Choroid plexus epithelial cell (primary cell): ENCODE data around the gene COL6A1.

Experiments
- DNase-seq: peaks from one replicate; pipeline ENCODE4 v3.0.0-alpha.2; 2010; ENCODE audit warnings: low read depth
- H3K4me3 ChIP-seq: 2 replicates; pipeline ENCODE4 v1.5.1; 2011; ENCODE audit warnings: low read depth, mild to moderate bottlenecking, control low read depth, low read length, moderate library complexity
- CTCF ChIP-seq: conservative IDR thresholded peaks from 2 replicates; pipeline ENCODE4 v1.5.1; 2011; ENCODE audit warnings: low read depth, mild to moderate bottlenecking, control low read depth, inconsistent platforms, low read length, moderate library complexity

The COL6A1 gene

DNA sequence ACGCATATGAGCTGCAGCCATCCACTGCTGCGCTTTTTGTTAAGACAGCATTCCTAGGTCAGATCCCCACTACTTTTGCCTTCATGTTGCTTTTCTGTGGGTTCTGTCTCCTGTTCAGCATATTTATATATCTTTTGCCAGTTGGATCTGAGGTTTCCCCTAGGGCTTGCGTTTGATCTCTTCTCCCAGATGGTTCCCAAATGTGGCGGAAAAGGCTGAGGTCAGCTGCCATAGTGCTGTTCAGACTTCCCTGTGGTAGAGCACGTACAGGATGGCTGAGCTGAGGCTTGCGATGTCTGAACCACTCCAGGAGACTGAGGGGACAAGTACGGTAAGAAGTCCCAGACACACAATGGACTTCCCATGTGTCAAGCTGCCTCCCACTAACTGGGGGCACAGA lies 39.8 kb downstream of the COL6A1 start:
- DNase-seq: no peak
- H3K4me3 ChIP-seq: no peak overlapping the region
- TF ChIP-seq CTCF: no peak

DNA sequence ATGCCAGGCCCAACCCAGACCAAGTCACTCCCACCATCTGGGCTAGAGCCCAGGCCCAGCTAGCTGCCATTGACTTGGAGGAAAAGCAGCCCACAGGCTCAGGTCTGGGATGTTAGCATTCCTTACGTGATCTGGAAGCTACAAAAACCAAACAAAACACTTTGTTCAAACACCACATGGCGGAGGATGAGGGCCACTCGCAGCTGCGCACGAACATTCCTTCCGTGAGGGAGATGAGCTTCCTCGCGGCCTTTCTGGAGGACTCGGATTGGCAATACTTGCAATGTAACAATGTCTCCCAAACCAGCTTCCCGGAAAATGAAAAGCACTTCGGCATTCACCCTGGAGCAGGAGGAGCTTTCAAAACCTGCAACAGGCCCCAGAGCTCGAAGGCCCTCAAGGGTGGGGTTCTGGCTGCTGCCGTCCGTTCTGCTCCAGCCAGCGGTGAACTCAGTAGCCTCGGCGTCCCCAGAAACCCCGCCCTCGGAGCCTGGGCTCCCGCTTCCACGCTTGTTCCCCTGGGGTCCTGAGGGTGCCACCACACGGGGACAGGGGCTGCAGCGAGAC lies 40.5 kb downstream of the COL6A1 start:
- no peak for DNase-seq
- TF ChIP-seq CTCF: no peak
- no peak overlapping the region for H3K4me3 ChIP-seq

GRCh38 chr21:46022551-46023525 lies 41.3 kb downstream of the COL6A1 start:
- no peak for TF ChIP-seq CTCF
- H3K4me3 ChIP-seq: no peak overlapping the region
- no peak for DNase-seq

DNA sequence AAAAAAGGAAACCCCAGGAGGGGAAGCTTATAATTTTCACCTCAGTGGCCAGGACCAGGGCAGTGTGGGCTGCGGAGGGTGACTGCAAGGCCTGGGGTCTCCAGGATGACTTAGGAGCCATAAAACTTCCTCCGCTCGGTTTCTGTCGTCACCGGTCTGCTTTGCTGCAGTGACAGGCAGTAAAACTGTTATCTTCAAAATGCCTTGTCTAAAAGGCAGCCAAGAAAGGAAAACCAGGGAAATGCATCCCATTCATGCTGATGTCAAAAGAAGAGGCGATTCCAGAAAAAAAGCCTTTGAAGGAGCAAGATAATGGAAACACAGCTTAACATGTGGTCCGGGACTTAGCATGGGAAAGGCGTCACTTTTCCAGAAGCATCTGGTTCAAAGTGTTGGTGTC lies 42.0 kb downstream of the COL6A1 start:
- DNase-seq: no peak
- TF ChIP-seq CTCF: no peak
- no peak overlapping the region for H3K4me3 ChIP-seq

DNA sequence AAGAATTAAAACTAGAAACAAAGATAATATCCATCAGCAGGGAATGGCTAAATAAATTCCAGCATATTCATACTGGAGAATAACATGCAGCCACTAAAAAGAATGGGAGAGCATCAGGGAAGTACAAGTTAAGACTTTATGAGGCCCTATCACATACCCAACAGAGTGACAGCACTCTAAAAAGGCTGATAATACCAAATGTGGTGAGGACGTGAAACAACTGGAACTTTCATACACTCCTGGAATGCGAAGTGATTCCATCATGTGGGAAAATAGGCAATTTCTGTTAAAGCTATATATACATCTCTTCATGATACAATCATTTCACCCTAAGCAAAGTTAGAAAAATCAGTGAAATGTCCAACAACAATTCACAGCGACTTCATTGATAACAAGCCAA lies 42.6 kb downstream of the COL6A1 start:
- H3K4me3 ChIP-seq: no peak overlapping the region
- DNase-seq: no peak
- no peak for TF ChIP-seq CTCF

DNA sequence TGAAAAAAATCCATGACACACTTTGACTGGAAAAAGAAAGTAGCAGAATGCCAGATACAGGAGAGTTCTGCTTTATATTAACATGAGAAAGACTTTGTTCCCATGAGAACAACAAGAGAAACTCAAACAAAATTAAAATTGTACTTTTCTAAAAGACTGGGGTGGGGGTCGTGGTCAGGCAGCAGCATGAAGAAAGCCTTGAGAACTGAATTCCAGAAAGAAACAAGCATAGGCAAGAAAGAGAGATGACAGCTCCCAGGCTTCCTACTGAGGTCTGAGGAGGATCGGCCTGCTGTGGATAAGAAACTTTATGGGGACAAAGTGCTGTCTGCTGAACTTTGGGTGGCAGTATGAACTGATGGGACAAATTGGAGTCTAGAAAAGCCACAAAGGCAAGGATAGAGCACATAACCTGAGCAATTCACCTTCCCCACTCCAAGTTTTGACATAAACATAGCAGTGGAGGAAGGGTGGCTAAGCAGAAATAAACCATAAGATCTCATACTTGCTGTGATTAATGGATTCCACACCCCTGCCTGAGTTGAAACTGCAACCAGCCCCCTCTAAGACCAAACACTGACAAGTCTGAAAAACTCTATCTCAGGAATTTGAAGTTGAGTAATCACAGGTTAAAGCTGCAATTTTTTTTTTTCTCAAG lies 43.7 kb downstream of the COL6A1 start:
- TF ChIP-seq CTCF: no peak
- H3K4me3 ChIP-seq: no peak overlapping the region
- peak; percentile 93 for DNase-seq
